HL-60/S4 treated with retinoic acid at 250 ng/mL for 4 days and 3 days (cell line): ENCODE measurements around the gene PABPC1L.

Experiments used
- in situ Hi-C: fragments of 300-500 bp; cut with MboI; formaldehyde crosslinking; loops from 2 replicates; pipeline ENCODE4 v1.7.0; 2022; ENCODE audit warnings: low sequenced_read_pairs

PABPC1L gene

GRCh38 chr20:44897133-44897532 is 12.7 kb upstream of the PABPC1L start:
- in situ Hi-C loops = no loop called here

DNA sequence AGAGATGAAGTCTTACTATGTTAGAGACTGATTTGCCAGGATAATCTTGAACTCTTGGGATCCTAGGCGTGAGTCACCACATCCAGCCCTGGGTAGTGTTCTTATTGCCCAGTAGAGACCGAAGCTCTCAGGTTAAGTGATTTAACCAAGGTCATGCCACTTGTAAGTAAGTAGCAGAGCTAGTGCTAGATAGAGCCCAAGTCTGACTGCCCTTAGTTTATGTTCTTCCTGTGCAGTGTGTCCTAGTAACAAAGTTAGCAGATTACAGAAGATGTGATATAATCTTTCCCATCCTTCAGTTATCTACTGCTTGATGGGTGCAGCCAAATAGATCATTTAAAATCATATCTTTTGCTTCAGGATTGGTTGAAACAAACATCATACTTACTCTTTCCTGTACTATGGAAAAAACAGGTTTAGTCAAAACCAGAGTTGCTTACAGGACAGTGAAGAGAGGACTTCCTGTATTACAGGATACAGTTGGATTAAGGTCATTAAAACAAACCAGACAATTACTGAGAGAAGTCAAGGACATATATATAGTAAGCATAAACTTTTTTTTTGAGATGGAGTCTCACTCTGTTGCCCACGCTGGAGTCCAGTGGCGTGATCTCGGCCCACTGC is 9.5 kb upstream of the PABPC1L start:
- in situ Hi-C loops = no loop called here

- in situ Hi-C loops = no loop called here
Observed at GRCh38 chr20:44901974-44902373, 7.9 kb upstream of the PABPC1L start.

DNA sequence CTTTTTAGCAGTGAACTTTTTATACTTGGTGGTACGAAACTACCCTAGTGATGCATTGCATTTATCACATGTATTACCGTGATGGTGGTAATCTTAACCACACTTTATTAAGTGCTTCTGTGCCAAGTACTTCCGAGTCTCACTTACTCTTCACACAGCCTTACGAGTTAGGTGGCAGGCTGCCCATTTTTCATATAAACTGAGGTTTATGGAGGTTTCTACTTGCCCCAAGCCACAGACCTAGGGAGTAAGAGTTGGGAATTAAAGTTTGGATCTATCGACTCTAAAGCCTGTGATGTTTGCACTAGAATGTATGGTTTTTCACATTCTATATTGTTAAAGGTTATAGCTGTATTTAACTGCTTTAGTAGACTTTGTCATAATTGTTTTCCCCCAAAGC is 5.5 kb upstream of the PABPC1L start:
- in situ Hi-C loops = no loop called here

GRCh38 chr20:44908987-44909871 is 631 bp upstream of the PABPC1L start:
- in situ Hi-C loops = no loop called here

DNA sequence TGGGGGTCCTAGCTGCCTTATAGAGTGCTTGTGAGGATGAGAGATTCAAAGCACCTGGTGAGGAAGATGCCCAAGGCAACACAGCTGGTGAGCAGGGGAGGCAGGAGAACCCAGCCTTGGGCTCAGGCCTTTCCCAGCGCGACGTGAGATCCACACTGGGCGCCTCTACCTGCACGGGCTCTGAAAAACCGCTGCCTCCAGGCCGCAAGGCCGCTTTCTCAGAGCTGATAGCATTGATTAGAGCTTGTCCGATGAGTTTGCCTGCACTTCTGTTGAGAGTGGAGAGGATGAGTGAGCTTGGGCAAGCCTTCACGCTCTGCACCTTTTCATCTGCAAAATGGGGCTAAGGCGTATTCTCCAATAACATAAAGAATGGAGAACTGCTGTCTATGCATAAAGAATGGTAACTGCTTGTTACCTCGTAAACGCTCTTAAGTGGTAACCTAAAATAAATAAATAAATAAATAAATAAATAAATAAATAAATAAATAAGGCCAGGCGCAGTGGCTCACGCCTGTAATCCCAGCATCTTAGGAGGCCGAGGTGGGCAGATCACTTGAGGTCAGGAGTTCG is 916 bp downstream of the PABPC1L start:
- in situ Hi-C loops = no loop called here

DNA sequence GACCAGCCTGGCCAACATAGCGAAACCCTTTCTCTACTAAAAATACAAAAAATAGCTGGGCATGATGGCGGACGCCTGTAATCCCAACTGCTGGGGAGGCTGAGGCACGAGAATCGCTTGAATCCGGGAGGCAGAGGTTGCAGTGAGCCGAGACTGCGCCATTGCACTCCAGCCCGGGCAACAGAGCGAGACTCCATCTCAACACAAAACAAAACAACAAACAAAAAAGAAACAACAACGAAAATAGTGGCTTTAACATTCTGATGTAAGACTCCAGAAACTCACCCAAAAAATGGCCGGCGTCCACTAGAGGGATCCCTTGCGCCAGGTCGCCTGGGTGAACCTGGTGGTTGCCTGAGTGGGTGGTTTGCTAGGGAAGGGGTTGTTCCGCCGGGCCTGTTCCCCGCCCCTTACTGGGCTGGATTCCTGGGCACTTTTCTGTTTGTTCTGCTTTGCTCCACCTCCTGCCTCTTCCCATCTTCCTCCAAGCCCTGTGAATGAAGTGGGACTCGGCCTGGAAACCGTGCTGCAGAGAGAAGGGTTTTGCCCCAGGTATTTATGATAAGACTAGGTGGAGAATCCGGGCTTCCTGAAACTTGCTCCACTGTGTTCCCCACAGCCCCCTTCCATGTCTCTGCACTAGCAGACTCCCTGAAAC is 1.5 kb downstream of the PABPC1L start:
- in situ Hi-C loops = no loop called here

- in situ Hi-C loops = no loop called here
Observed at GRCh38 chr20:44912189-44912588, 2.3 kb downstream of the PABPC1L start.

DNA sequence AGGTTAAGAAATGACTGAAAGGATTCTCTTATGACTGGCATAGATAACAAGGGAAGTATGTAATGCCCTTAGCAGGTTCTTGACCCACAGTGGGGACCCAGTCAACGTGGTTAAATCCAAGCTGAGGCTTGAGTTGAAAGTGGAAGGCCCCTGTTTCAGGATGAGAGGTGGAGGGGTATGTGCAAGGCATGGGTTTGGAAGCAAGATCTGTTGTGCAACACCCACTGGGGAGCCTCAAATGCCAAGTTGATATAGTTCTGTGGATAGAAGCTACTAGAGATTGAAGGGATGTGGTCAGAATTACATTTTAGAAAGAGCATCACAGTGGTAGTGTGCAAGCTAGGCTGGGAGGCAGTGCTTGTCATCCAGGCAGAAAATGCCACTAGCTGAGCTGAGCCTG is 5.1 kb downstream of the PABPC1L start:
- in situ Hi-C loops = no loop called here

GRCh38 chr20:44916586-44916985 is 6.7 kb downstream of the PABPC1L start:
- in situ Hi-C loops = no loop called here

DNA sequence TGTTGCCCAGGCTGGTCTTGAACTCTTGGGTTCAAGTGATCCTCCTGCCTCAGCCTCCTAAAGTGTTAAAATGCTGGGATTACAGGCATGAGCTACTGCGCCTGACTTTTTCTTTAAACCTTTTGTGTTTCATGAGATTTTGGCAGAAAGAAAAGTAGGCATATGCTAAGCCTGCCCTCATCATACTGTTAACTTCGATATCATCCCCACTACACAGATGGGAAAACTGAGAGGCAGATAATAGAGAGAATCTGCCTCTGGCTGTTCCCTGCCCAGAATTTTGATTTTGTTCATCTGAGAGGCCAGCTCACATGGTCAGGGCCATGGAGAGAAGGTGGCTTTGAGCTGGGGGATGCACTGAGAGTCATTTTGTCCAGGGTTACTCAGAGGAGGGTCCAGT is 7.5 kb downstream of the PABPC1L start:
- in situ Hi-C loops = no loop called here

GRCh38 chr20:44918342-44918741 is 8.5 kb downstream of the PABPC1L start:
- in situ Hi-C loops = no loop called here

GRCh38 chr20:44918761-44919160 is 8.9 kb downstream of the PABPC1L start:
- in situ Hi-C loops = no loop called here

GRCh38 chr20:44921447-44921846 is 11.6 kb downstream of the PABPC1L start:
- in situ Hi-C loops = no loop called here

DNA sequence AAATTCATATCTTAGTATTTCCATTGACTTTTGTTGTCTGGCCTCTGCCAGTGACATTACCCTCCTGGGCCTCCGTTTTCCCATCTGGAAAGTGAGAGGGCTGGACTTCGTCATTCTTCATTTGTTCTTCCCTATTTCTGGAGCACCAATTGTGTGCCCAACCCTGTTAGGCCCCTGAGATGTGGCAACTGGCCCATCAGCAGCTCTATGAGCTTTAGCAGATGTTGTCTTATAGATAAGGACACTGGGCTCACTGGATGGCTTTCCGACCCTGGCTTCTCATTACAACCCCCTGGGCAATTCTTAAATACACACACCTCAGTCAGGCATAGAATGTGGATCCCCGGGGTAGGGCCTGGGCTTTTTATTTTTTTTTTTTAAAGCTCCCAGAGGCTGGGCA is 14.7 kb downstream of the PABPC1L start:
- in situ Hi-C loops = no loop called here

GRCh38 chr20:44928595-44928994 is 18.7 kb downstream of the PABPC1L start:
- in situ Hi-C loops = no loop called here

DNA sequence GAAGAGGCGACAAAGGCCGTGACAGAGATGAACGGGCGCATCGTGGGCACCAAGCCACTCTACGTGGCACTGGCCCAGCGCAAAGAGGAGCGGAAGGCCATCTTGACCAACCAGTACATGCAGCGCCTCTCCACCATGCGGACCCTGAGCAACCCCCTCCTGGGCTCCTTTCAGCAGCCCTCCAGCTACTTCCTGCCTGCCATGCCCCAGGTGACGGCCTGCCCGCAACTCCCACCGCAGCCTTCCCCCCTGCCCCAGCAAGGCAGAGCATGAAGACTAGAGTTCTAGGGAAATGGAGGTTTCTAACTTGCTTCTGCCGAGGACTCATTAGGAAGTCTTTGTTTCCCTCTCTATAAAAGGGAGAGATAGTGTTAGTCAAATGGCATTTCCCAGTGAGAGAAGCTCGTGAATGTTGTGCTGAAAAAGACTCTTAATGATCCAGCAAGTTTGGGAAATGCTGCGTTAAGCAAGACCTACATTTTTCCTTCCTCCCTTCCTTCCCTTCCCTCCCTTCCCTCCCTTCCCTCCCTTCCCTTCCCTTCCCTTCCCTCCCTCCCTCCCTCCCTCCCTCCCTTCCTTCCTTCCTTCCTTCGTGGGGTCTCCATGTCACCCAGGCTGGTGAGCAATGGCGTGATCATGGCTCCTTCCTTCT is 20.8 kb downstream of the PABPC1L start:
- in situ Hi-C loops = no loop called here

DNA sequence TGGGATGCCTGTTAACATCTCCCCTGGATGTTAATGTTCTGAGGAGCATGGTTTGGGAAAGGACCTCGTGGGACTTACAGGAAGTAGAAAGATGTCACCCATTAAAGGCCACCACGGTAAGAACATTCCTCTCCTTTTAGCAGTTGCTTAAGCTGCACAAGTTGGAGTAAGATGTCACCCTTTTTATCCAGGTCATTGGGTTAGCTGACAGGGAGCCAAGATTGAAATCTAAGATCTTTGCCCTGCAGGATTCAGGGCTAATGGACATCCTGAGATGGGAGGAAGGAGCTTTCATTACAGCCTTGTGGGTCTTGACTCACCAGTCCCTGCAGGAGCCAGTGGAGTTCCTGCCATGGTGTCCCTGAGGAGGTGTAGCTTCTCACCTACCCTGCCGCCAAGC is 22.1 kb downstream of the PABPC1L start:
- in situ Hi-C loops = no loop called here

DNA sequence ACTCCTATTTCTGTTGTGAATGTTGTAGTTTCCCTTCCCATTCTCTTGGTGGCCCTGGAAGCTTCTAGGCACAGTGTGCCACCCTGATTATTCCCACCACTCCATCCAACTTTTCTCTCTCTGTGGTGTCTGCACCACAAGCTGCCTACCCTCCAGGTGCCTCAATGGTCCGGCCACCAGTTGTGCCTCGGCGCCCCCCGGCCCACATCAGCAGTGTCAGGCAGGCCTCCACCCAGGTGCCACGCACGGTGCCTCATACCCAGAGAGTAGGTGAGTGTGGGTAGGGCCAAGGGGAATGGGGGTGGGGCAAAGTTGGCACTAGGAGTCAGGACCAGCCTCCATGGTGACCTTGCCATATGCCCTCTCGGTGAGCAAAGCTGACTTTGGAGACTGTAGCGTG is 23.1 kb downstream of the PABPC1L start:
- in situ Hi-C loops = no loop called here

DNA sequence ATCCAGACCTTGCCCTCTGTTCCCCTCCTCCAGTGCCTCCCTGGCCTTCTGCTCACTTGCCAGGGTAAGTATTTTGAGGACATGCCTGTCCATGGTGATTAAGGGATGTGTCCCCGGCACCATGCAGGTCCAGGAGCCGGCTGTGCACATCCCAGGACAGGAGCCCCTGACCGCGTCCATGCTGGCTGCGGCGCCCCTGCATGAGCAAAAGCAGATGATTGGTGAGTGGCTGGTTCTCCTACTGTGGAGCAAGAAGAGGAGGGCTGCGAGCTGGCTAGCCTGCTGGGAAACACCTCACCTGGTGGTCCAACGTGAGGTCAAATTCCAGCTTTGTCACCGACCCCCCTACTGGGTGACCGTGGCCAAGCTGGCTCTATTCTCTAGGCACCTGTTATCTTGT is 26.6 kb downstream of the PABPC1L start:
- in situ Hi-C loops = no loop called here

- in situ Hi-C loops = no loop called here
Observed at GRCh38 chr20:44938637-44939036, 28.8 kb downstream of the PABPC1L start.
